SK-N-SH treated with all-trans-retinoic acid at 6 μM for 48 hours (cell line): ENCODE results near the gene PDGFB.

Experiments used
- ARNTL ChIP-seq: fragments of 450-650 bp; formaldehyde crosslinking; IDR thresholded peaks from 2 replicates; pipeline ENCODE4 v1.5.0; 2020; ENCODE audit warnings: low read depth, mild to moderate bottlenecking, moderate library complexity, borderline replicate concordance
- CSDC2 ChIP-seq: fragments of 250-450 bp; sonication (Bioruptor Pico); IDR thresholded peaks from 2 replicates; pipeline ENCODE4 v1.5.0; 2020; ENCODE audit warnings: mild to moderate bottlenecking, moderate library complexity
- CSRNP3 ChIP-seq: fragments of 250-450 bp; sonication (Bioruptor Pico); IDR thresholded peaks from 2 replicates; pipeline ENCODE4 v1.5.1; 2021; ENCODE audit warnings: mild to moderate bottlenecking, moderate library complexity
- ESRRG ChIP-seq: fragments of 250-450 bp; sonication (Bioruptor Pico); IDR thresholded peaks from 2 replicates; pipeline ENCODE4 v1.6.1; 2021; ENCODE audit warnings: mild to moderate bottlenecking
- ISL1 ChIP-seq: fragments of 250-450 bp; sonication (Bioruptor Pico); IDR thresholded peaks from 2 replicates; pipeline ENCODE4 v2.1.2; 2022; ENCODE audit warnings: mild to moderate bottlenecking, moderate library complexity
- RARB ChIP-seq: fragments of 250-450 bp; sonication (Bioruptor Pico); IDR thresholded peaks from 2 replicates; pipeline ENCODE4 v1.8.0; 2021; ENCODE audit warnings: mild to moderate bottlenecking, moderate library complexity
- ZFP3 ChIP-seq: fragments of 250-450 bp; sonication (Bioruptor Pico); IDR thresholded peaks from 2 replicates; pipeline ENCODE4 v1.5.0; 2020; ENCODE audit warnings: mild to moderate bottlenecking, moderate library complexity
- ZNF8 ChIP-seq: fragments of 450-650 bp; formaldehyde crosslinking; IDR thresholded peaks from 2 replicates; pipeline ENCODE4 v1.5.0; 2020; ENCODE audit warnings: mild to moderate bottlenecking, moderate library complexity
- TF ChIP-seq, protein P1 (sequence below): fragments of 250-450 bp; sonication (Bioruptor Pico); IDR thresholded peaks from 2 replicates; pipeline ENCODE4 v1.5.1; 2020; ENCODE audit warnings: low read depth, mild to moderate bottlenecking, moderate library complexity
- TF ChIP-seq, protein P2 (sequence below): fragments of 250-450 bp; sonication (Bioruptor Pico); IDR thresholded peaks from 2 replicates; pipeline ENCODE4 v1.8.0; 2020; ENCODE audit warnings: mild to moderate bottlenecking, moderate library complexity, borderline replicate concordance
- TF ChIP-seq, protein P3 (sequence below): fragments of 250-450 bp; sonication (Bioruptor Pico); IDR thresholded peaks from 2 replicates; pipeline ENCODE4 v1.8.0; 2021; ENCODE audit warnings: low read depth, mild to moderate bottlenecking, moderate library complexity, borderline replicate concordance

DNA sequence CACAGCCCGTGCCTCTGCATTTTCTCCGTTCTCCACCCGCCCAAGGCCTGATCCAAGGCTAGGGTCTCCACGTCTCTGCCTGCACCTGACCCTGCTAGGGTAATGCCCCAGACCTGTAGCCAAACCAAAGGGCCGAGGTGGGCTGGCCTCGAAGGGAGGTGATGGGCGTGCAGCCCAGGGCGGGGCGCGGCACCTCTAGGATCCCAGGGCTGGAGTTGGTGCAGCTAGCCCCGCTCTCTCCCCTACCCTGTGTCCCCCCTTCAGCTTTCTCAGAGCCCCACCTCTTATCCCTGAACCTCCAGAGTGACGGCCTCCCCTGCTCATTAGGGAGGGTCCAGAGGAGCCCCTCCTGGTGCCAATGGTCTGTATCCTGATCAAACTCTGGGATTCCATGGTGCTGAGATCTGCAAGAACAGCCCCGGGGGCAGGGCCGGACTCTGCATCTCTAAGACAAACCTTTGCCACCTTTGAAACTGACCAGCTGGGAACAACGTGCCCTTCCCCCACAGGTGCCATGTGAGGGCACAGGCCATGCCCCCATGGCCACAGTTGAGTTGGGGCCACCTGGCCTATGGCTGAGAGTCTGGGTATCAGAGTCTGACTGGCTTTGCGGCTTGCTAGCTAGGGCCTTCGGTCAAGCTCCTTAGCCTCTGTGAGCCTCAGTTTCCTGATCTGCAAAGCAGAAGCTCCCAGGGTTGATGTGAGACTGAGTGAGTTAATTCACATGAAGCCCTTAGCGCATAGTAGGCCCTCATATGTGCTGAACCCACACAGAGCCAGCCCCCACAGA lies 69.2 kb downstream of the PDGFB start:
- TF ChIP-seq, protein P1, sequence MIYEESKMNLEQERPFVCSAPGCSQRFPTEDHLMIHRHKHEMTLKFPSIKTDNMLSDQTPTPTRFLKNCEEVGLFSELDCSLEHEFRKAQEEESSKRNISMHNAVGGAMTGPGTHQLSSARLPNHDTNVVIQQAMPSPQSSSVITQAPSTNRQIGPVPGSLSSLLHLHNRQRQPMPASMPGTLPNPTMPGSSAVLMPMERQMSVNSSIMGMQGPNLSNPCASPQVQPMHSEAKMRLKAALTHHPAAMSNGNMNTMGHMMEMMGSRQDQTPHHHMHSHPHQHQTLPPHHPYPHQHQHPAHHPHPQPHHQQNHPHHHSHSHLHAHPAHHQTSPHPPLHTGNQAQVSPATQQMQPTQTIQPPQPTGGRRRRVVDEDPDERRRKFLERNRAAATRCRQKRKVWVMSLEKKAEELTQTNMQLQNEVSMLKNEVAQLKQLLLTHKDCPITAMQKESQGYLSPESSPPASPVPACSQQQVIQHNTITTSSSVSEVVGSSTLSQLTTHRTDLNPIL = no peak
- TF ChIP-seq, protein P2, sequence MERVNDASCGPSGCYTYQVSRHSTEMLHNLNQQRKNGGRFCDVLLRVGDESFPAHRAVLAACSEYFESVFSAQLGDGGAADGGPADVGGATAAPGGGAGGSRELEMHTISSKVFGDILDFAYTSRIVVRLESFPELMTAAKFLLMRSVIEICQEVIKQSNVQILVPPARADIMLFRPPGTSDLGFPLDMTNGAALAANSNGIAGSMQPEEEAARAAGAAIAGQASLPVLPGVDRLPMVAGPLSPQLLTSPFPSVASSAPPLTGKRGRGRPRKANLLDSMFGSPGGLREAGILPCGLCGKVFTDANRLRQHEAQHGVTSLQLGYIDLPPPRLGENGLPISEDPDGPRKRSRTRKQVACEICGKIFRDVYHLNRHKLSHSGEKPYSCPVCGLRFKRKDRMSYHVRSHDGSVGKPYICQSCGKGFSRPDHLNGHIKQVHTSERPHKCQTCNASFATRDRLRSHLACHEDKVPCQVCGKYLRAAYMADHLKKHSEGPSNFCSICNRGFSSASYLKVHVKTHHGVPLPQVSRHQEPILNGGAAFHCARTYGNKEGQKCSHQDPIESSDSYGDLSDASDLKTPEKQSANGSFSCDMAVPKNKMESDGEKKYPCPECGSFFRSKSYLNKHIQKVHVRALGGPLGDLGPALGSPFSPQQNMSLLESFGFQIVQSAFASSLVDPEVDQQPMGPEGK = no peak
- no peak for TF ChIP-seq ARNTL (CRISPR knock-in tag)
- no peak for TF ChIP-seq CSDC2 (CRISPR knock-in tag)
- no peak for TF ChIP-seq ESRRG (CRISPR knock-in tag)
- TF ChIP-seq ZFP3 (CRISPR knock-in tag) = no peak
- TF ChIP-seq RARB (CRISPR knock-in tag) = no peak
- TF ChIP-seq ZNF8 (CRISPR knock-in tag) = no peak
- TF ChIP-seq, protein P3, sequence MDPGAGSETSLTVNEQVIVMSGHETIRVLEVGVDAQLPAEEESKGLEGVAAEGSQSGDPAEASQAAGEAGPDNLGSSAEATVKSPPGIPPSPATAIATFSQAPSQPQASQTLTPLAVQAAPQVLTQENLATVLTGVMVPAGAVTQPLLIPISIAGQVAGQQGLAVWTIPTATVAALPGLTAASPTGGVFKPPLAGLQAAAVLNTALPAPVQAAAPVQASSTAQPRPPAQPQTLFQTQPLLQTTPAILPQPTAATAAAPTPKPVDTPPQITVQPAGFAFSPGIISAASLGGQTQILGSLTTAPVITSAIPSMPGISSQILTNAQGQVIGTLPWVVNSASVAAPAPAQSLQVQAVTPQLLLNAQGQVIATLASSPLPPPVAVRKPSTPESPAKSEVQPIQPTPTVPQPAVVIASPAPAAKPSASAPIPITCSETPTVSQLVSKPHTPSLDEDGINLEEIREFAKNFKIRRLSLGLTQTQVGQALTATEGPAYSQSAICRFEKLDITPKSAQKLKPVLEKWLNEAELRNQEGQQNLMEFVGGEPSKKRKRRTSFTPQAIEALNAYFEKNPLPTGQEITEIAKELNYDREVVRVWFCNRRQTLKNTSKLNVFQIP (CRISPR knock-in tag) = no peak
- no peak for TF ChIP-seq CSRNP3 (CRISPR knock-in tag)
- TF ChIP-seq ISL1 (CRISPR knock-in tag) = no peak
